ENCODE results near the gene ZNF554. TPM values are rescaled to one million over a fixed set of nuclear protein-coding genes. Genes with fewer than 3 reads are reported as not detected.

ZNF554 gene
- total and polyA plus RNA-seq, 8 donors, result 2.1 to 9.0 (median 8.3) TPM

DNA sequence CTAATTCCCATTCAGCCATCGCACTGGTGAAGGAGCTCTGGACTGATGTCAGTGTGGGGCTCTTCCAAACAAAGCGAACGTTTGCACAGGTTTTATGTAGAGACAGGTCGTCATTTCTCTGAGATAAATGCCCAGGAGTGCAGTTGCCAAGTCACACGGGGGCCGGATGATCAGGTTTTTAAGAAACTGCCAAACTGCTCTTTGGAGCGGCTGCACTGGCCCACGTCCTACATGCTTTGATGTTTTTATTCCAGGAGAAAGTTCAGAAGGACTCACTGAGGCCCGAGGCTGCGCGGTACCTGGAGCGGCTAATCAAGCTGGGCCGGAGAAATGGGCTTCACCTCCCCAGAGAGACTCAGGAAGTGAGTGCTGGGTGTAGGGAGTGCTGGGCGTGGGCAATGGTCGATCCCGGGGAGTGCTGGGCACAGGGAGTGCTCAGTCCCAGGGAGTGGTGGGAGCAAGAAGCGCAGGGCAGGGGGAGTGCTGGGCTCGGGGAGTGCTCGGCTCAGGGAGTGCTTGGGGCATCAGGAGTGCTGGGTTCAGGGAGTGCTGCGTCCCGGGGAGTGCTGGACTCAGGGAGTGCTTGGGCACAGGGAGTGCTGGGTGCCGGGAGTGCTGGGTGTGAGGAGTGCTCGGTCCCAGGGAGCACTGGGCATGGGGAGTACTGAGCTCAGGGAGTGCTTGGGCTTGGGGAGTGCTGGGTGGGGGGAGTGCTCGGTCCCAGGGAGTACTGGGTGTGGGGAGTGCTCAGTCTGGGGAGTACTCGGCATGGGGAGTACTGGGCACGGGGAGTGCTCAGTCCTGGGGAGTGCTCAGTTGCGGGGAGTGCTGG, 23.6 kb upstream of the ZNF554 start:
- no peaks in the 10 kb centered on the region for H3K27me3 ChIP-seq
- TF ChIP-seq, protein P1, sequence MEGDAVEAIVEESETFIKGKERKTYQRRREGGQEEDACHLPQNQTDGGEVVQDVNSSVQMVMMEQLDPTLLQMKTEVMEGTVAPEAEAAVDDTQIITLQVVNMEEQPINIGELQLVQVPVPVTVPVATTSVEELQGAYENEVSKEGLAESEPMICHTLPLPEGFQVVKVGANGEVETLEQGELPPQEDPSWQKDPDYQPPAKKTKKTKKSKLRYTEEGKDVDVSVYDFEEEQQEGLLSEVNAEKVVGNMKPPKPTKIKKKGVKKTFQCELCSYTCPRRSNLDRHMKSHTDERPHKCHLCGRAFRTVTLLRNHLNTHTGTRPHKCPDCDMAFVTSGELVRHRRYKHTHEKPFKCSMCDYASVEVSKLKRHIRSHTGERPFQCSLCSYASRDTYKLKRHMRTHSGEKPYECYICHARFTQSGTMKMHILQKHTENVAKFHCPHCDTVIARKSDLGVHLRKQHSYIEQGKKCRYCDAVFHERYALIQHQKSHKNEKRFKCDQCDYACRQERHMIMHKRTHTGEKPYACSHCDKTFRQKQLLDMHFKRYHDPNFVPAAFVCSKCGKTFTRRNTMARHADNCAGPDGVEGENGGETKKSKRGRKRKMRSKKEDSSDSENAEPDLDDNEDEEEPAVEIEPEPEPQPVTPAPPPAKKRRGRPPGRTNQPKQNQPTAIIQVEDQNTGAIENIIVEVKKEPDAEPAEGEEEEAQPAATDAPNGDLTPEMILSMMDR (IDR thresholded peaks at IDR 0.05), result no peak
- no peak overlapping the region for H3K27ac ChIP-seq
- no peaks in the 10 kb centered on the region for H3K4me1 ChIP-seq
- intact Hi-C loops (cut with DNase I), result no loop called here
- no peak for ATAC-seq
- H3K9me3 ChIP-seq, result no peaks in the 10 kb centered on the region
- DNase-seq, result peak in 1 of 4 donors; percentile 65
- peaks cover 0 to 93% of the 10 kb centered on the region in 2 donors for H3K36me3 ChIP-seq
- H3K4me3 ChIP-seq, result no peak overlapping the region

DNA sequence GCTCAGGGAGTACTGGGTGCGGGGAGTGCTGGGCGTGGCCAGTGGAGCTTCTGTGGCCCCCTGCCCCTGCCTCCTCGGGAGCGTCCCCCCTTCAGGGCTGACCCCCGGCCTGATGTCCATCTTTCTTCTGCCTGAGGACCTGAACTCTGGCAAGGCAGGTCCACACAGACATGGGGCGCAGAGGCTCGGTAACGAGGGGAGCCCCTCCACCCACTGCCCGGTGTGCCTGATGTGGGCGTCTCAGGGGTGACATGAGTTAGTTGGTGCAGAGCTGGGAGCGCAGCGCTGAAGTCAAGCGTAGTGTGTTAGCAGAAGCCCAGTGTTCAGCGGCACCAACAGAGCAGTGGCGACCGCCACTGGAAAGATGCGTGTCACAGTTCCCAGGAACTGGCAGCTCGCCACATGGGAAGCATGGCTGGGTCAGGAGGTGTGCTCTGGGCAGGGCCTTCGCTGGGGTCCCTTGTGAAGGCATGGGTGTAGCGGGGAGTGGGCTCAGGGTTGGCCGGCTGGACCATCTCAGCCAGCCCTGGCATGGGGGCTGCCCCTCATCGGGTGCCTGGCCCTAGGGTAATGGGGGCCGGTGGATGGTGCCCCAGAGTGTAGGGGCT, 22.9 kb upstream of the ZNF554 start:
- H3K4me3 ChIP-seq, result no peak overlapping the region
- H3K27me3 ChIP-seq, result no peaks in the 10 kb centered on the region
- no peaks in the 10 kb centered on the region for H3K4me1 ChIP-seq
- H3K27ac ChIP-seq, result no peak overlapping the region
- no peaks in the 10 kb centered on the region for H3K9me3 ChIP-seq
- ATAC-seq (no peak), DNase-seq (no peak)
- TF ChIP-seq, protein P1 (IDR thresholded peaks at IDR 0.05), result no peak
- intact Hi-C loops (cut with DNase I), result no loop called here
- peaks cover 0 to 93% of the 10 kb centered on the region in 2 donors for H3K36me3 ChIP-seq

DNA sequence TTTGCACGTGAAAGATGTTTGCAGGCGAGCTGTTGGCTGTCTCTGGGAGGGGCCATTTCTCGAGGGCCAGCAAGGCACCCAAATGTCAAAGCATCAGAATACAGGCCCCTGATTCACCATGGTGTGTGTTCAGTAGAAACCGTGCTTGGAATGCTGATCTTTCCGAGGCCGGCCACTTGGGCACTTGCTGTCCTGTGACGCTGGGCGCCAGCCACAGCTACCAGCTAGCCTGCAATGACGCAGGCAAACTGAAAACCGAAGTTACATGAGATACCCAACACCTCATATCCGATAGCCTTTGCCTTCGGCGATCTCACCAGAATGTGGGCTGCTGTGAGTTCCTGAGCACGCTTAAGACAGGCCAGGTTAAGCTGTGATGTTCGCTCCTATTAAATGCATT, 22.4 kb upstream of the ZNF554 start:
- H3K36me3 ChIP-seq, result peaks cover 0 to 88% of the 10 kb centered on the region in 2 donors

DNA sequence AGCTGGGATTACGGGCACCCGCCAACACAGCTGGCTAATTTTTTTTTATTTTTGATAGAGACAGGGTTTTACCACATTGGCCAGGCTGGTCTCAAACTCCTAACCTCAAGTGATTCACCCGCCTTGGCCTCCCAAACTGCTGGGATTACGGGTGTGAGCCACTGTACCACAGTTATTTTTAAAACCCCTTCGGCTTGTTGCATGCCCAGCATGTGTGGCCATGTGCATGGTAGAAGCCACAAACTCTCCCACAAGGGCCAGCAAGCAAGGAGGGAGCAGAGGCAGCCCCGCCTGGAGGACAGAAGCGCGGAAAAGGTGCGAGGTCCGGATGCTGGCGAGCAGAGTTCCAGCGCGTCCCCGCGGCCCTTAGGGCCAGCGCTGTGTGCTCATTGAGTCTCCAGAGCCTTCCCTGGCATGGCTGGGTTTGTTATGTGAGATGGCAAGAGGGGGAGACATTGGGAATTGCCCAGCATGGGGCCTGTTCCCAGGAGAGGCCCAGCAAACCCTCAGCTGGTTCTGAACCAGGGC, 21.4 kb upstream of the ZNF554 start:
- no peaks in the 10 kb centered on the region for H3K27me3 ChIP-seq
- ATAC-seq, result no peak
- no peak overlapping the region for H3K27ac ChIP-seq
- H3K36me3 ChIP-seq, result peaks cover 0 to 88% of the 10 kb centered on the region in 2 donors
- H3K4me1 ChIP-seq, result no peaks in the 10 kb centered on the region
- H3K9me3 ChIP-seq, result no peaks in the 10 kb centered on the region
- H3K4me3 ChIP-seq, result no peak overlapping the region
- TF ChIP-seq, protein P1 (IDR thresholded peaks at IDR 0.05), result no peak
- peak in 1 of 4 donors; percentile 51 for DNase-seq
- intact Hi-C loops (cut with DNase I), result no loop called here

More for the DNA sequence above, 22.4 kb upstream of the ZNF554 start:
- Histone ChIP-seq H3K9me3 (no peaks in the 10 kb centered on the region), H3K4me3 (no peak overlapping the region), H3K27ac (no peak overlapping the region), H3K27me3 (no peaks in the 10 kb centered on the region), H3K4me1 (no peaks in the 10 kb centered on the region)
- ATAC-seq, result no peak
- DNase-seq, result peak in 1 of 4 donors; percentile 48
- intact Hi-C loops (cut with DNase I), result no loop called here
- TF ChIP-seq, protein P1 (IDR thresholded peaks at IDR 0.05), result no peak

DNA sequence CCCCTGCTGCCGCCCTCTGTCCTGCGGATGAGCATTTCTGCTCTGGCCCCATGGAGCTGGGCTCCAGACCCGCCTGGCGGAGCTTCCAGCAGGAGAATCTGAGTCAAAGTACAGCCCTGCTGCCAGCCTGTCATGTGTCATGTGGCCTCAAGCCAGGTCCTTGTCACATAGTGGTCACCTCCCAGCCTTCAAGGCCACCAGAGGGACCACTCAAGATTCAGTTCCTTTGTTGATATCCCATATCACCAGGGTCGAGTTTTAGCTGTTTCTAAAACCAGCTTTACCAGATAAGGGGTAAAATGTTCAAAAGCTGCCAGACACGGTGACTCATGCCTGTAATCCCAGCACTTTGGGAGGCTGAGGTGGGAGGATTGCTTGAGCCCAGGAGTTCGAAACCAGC, 20.9 kb upstream of the ZNF554 start:
- peak in 1 of 4 donors; percentile 51 for DNase-seq
- Histone ChIP-seq H3K27me3 (no peaks in the 10 kb centered on the region), H3K9me3 (no peaks in the 10 kb centered on the region), H3K4me3 (no peak overlapping the region), H3K4me1 (no peaks in the 10 kb centered on the region), H3K27ac (no peak overlapping the region), H3K36me3 (peaks cover 0 to 89% of the 10 kb centered on the region in 2 donors)
- intact Hi-C loops (cut with DNase I), result no loop called here
- TF ChIP-seq, protein P1 (IDR thresholded peaks at IDR 0.05), result no peak
- ATAC-seq, result no peak

Measured in left lung (tissue), 10 donors.